ENCODE measurements around the gene FAU.

Gene FAU

DNA sequence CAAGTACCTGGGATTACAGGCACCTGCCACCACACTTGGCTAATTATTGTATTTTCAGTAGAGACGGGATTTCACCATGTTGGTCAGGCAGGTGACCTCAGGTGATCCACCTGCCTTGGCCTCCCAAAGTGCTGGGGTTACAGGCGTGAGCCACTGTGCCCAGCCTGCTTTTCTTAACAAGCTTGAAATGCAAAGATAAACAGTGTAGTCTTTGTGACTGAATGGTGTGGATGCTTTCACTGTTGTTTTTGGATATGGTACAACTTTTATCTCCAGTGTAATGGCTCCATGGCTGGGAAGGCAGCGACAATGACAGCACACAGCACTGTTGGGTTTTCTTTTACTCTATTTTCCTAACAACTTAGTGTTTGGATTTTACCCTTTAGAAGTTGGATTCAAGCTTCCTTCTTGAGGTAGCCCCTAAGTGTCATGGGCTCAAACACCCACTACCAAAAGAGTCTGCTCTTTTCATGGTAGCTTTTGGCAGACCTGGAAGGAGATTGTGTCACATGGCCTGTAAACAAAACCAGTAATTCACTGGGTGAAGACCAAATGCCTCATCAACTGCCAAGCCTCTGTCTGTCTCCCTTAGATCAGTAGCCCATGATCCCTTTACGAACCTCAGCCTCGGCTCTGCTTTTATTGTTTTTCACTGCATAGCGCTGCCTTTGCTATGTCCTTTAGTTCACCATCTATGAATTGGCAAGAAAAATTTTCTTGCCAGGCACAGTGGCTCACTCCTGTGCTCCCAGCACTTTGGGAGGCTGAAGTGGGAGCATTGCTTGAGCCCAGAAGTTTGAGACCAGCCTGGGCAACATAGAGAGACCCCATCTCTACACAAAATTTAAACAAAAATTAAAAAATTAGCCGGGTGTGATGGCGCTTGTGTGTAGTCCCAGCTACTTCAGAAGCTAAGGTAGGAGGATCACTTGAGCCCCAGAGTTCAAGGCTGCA, 19.5 kb downstream of the FAU start (continued):
- TF ChIP-seq, protein P1, sequence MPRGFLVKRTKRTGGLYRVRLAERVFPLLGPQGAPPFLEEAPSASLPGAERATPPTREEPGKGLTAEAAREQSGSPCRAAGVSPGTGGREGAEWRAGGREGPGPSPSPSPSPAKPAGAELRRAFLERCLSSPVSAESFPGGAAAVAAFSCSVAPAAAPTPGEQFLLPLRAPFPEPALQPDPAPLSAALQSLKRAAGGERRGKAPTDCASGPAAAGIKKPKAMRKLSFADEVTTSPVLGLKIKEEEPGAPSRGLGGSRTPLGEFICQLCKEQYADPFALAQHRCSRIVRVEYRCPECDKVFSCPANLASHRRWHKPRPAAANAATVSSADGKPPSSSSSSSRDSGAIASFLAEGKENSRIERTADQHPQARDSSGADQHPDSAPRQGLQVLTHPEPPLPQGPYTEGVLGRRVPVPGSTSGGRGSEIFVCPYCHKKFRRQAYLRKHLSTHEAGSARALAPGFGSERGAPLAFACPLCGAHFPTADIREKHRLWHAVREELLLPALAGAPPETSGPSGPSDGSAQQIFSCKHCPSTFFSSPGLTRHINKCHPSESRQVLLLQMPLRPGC (tag by site-specific recombination; IDR thresholded peaks at IDR 0.05): 0 out of 2 replicates have a peak, but pooled peaks have one; percentile 46
- TF ChIP-seq ZNF239 (tag by site-specific recombination; IDR thresholded peaks at IDR 0.05) (no peak), ZBTB17 (tag by site-specific recombination; IDR thresholded peaks at IDR 0.05) (peak; percentile 71), ZNF776 (tag by site-specific recombination; IDR thresholded peaks at IDR 0.05; ENCODE audit: borderline replicate concordance) (no peak), ZNF544 (tag by site-specific recombination; IDR thresholded peaks at IDR 0.05) (no peak), HOXA7 (CRISPR knock-in tag; IDR thresholded peaks at IDR 0.05; ENCODE audit: borderline replicate concordance) (no peak), ZSCAN30 (tag by site-specific recombination; IDR thresholded peaks at IDR 0.05) (no peak), GLI2 (tag by site-specific recombination; IDR thresholded peaks at IDR 0.05; ENCODE audit: borderline replicate concordance, low read depth) (no peak), ZSCAN16 (tag by site-specific recombination; IDR thresholded peaks at IDR 0.05) (no peak)
- TF ChIP-seq, protein P2, sequence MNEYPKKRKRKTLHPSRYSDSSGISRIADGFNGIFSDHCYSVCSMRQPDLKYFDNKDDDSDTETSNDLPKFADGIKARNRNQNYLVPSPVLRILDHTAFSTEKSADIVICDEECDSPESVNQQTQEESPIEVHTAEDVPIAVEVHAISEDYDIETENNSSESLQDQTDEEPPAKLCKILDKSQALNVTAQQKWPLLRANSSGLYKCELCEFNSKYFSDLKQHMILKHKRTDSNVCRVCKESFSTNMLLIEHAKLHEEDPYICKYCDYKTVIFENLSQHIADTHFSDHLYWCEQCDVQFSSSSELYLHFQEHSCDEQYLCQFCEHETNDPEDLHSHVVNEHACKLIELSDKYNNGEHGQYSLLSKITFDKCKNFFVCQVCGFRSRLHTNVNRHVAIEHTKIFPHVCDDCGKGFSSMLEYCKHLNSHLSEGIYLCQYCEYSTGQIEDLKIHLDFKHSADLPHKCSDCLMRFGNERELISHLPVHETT (tag by site-specific recombination; IDR thresholded peaks at IDR 0.05): no peak
- TF ChIP-seq, protein P3, sequence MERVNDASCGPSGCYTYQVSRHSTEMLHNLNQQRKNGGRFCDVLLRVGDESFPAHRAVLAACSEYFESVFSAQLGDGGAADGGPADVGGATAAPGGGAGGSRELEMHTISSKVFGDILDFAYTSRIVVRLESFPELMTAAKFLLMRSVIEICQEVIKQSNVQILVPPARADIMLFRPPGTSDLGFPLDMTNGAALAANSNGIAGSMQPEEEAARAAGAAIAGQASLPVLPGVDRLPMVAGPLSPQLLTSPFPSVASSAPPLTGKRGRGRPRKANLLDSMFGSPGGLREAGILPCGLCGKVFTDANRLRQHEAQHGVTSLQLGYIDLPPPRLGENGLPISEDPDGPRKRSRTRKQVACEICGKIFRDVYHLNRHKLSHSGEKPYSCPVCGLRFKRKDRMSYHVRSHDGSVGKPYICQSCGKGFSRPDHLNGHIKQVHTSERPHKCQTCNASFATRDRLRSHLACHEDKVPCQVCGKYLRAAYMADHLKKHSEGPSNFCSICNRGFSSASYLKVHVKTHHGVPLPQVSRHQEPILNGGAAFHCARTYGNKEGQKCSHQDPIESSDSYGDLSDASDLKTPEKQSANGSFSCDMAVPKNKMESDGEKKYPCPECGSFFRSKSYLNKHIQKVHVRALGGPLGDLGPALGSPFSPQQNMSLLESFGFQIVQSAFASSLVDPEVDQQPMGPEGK (tag by site-specific recombination; IDR thresholded peaks at IDR 0.05): no peak; the same call in 1 of the 2 replicates
- TF ChIP-seq, protein P4, sequence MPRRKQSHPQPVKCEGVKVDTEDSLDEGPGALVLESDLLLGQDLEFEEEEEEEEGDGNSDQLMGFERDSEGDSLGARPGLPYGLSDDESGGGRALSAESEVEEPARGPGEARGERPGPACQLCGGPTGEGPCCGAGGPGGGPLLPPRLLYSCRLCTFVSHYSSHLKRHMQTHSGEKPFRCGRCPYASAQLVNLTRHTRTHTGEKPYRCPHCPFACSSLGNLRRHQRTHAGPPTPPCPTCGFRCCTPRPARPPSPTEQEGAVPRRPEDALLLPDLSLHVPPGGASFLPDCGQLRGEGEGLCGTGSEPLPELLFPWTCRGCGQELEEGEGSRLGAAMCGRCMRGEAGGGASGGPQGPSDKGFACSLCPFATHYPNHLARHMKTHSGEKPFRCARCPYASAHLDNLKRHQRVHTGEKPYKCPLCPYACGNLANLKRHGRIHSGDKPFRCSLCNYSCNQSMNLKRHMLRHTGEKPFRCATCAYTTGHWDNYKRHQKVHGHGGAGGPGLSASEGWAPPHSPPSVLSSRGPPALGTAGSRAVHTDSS (tag by site-specific recombination; IDR thresholded peaks at IDR 0.05): no peak
- TF ChIP-seq, protein P5, sequence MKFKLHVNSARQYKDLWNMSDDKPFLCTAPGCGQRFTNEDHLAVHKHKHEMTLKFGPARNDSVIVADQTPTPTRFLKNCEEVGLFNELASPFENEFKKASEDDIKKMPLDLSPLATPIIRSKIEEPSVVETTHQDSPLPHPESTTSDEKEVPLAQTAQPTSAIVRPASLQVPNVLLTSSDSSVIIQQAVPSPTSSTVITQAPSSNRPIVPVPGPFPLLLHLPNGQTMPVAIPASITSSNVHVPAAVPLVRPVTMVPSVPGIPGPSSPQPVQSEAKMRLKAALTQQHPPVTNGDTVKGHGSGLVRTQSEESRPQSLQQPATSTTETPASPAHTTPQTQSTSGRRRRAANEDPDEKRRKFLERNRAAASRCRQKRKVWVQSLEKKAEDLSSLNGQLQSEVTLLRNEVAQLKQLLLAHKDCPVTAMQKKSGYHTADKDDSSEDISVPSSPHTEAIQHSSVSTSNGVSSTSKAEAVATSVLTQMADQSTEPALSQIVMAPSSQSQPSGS (tag by site-specific recombination; IDR thresholded peaks at IDR 0.05; ENCODE audit: low read depth): no peak
- TF ChIP-seq, protein P6, sequence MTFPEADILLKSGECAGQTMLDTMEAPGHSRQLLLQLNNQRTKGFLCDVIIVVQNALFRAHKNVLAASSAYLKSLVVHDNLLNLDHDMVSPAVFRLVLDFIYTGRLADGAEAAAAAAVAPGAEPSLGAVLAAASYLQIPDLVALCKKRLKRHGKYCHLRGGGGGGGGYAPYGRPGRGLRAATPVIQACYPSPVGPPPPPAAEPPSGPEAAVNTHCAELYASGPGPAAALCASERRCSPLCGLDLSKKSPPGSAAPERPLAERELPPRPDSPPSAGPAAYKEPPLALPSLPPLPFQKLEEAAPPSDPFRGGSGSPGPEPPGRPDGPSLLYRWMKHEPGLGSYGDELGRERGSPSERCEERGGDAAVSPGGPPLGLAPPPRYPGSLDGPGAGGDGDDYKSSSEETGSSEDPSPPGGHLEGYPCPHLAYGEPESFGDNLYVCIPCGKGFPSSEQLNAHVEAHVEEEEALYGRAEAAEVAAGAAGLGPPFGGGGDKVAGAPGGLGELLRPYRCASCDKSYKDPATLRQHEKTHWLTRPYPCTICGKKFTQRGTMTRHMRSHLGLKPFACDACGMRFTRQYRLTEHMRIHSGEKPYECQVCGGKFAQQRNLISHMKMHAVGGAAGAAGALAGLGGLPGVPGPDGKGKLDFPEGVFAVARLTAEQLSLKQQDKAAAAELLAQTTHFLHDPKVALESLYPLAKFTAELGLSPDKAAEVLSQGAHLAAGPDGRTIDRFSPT (tag by site-specific recombination; IDR thresholded peaks at IDR 0.05): no peak
- TF ChIP-seq, protein P7, sequence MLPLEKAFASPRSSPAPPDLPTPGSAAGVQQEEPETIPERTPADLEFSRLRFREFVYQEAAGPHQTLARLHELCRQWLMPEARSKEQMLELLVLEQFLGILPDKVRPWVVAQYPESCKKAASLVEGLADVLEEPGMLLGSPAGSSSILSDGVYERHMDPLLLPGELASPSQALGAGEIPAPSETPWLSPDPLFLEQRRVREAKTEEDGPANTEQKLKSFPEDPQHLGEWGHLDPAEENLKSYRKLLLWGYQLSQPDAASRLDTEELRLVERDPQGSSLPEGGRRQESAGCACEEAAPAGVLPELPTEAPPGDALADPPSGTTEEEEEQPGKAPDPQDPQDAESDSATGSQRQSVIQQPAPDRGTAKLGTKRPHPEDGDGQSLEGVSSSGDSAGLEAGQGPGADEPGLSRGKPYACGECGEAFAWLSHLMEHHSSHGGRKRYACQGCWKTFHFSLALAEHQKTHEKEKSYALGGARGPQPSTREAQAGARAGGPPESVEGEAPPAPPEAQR (tag by site-specific recombination; IDR thresholded peaks at IDR 0.05): no peak
- TF ChIP-seq, protein P8, sequence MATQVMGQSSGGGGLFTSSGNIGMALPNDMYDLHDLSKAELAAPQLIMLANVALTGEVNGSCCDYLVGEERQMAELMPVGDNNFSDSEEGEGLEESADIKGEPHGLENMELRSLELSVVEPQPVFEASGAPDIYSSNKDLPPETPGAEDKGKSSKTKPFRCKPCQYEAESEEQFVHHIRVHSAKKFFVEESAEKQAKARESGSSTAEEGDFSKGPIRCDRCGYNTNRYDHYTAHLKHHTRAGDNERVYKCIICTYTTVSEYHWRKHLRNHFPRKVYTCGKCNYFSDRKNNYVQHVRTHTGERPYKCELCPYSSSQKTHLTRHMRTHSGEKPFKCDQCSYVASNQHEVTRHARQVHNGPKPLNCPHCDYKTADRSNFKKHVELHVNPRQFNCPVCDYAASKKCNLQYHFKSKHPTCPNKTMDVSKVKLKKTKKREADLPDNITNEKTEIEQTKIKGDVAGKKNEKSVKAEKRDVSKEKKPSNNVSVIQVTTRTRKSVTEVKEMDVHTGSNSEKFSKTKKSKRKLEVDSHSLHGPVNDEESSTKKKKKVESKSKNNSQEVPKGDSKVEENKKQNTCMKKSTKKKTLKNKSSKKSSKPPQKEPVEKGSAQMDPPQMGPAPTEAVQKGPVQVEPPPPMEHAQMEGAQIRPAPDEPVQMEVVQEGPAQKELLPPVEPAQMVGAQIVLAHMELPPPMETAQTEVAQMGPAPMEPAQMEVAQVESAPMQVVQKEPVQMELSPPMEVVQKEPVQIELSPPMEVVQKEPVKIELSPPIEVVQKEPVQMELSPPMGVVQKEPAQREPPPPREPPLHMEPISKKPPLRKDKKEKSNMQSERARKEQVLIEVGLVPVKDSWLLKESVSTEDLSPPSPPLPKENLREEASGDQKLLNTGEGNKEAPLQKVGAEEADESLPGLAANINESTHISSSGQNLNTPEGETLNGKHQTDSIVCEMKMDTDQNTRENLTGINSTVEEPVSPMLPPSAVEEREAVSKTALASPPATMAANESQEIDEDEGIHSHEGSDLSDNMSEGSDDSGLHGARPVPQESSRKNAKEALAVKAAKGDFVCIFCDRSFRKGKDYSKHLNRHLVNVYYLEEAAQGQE (tag by site-specific recombination; IDR thresholded peaks at IDR 0.05): no peak
- TF ChIP-seq, protein P9, sequence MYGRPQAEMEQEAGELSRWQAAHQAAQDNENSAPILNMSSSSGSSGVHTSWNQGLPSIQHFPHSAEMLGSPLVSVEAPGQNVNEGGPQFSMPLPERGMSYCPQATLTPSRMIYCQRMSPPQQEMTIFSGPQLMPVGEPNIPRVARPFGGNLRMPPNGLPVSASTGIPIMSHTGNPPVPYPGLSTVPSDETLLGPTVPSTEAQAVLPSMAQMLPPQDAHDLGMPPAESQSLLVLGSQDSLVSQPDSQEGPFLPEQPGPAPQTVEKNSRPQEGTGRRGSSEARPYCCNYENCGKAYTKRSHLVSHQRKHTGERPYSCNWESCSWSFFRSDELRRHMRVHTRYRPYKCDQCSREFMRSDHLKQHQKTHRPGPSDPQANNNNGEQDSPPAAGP (tag by site-specific recombination; IDR thresholded peaks at IDR 0.05): peak; percentile 49

All from HEK293 (cell line).